Activated CD4-positive, alpha-beta T cell treated with anti-CD3 and anti-CD28 coated beads for 4 hours (primary cell): Measurements from ENCODE around the gene ANXA7.

Experiments used
- DNase-seq, 2 donors: peaks; one replicate each; pipeline ENCODE4 v3.0.0-alpha.2; 2020

The ANXA7 gene

GRCh38 chr10:73413528-73414229 lies at the start of gene ANXA7:
TSS of gene ANXA7 (minus strand) at chr10:73414058. CDS start at chr10:73400856, 13,202 bp downstream.
- peak; percentile 92 to 94 for DNase-seq

GRCh38 chr10:73460897-73461296 lies 47.0 kb upstream of the ANXA7 start:
- DNase-seq, result no peak

- no peak for DNase-seq
Observed at GRCh38 chr10:73459683-73460314, 45.9 kb upstream of the ANXA7 start.

GRCh38 chr10:73456187-73456890 lies 42.5 kb upstream of the ANXA7 start:
- DNase-seq, result no peak

GRCh38 chr10:73449113-73449512 lies 35.3 kb upstream of the ANXA7 start:
- no peak for DNase-seq

- no peak for DNase-seq
Observed at GRCh38 chr10:73448384-73448783, 34.5 kb upstream of the ANXA7 start.

- no peak for DNase-seq
Observed at GRCh38 chr10:73446926-73447325, 33.1 kb upstream of the ANXA7 start.

- DNase-seq, result no peak
Observed at GRCh38 chr10:73444457-73444856, 30.6 kb upstream of the ANXA7 start.

- DNase-seq, result no peak
Observed at GRCh38 chr10:73439605-73440312, 25.9 kb upstream of the ANXA7 start.

- DNase-seq, result no peak
Observed at GRCh38 chr10:73439055-73439454, 25.2 kb upstream of the ANXA7 start.

GRCh38 chr10:73433538-73433867 lies 19.6 kb upstream of the ANXA7 start, which contains the start of gene MSS51:
TSS of gene MSS51 (minus strand) at chr10:73433561. CDS start at chr10:73428284, 5,277 bp downstream.
- DNase-seq, result no peak

GRCh38 chr10:73432646-73433537 lies 19.0 kb upstream of the ANXA7 start:
- DNase-seq, result no peak

GRCh38 chr10:73426318-73426717 lies 12.5 kb upstream of the ANXA7 start:
- no peak for DNase-seq

- no peak for DNase-seq
Observed at GRCh38 chr10:73424478-73424877, 10.6 kb upstream of the ANXA7 start.

- no peak for DNase-seq
Observed at GRCh38 chr10:73423309-73423708, 9.5 kb upstream of the ANXA7 start.

GRCh38 chr10:73416571-73416970 lies 2.7 kb upstream of the ANXA7 start:
- no peak for DNase-seq

- no peak for DNase-seq
Observed at GRCh38 chr10:73414230-73414945, 530 bp upstream of the ANXA7 start.

GRCh38 chr10:73413108-73413527 lies 740 bp downstream of the ANXA7 start:
- DNase-seq, result no peak

- DNase-seq, result no peak
Observed at GRCh38 chr10:73410897-73411296, 3.0 kb downstream of the ANXA7 start.

- no peak for DNase-seq
Observed at GRCh38 chr10:73408978-73409521, 4.8 kb downstream of the ANXA7 start.

- DNase-seq, result no peak
Observed at GRCh38 chr10:73408061-73408460, 5.8 kb downstream of the ANXA7 start.
